ENCODE measurements around the gene DIAPH3. TPM values are rescaled to one million over a fixed set of nuclear protein-coding genes. Genes with fewer than 3 reads are reported as not detected.

Gene DIAPH3
- total RNA-seq, 2 donors from 2014 or later = 23.6 to 25.7 TPM

DNA sequence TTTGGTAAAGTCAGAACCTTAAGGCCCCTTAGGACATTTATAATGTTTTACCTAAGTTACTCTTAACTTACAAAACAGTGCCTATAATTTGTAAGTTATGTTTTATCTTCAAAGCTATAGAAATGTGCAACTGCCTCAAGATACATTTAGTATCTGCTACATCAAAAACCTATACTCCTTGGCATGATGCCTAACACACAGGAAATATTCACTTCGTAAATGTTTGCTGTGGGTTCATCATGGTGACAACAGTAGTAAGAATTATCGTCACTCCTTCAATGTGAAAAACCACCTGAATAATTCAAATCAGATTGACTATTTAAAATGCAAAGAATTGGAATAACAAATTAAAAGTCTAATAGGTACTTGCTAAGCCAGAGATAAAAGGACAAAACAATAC, 184.1 kb downstream of the DIAPH3 start:
- TF ChIP-seq, protein P1, sequence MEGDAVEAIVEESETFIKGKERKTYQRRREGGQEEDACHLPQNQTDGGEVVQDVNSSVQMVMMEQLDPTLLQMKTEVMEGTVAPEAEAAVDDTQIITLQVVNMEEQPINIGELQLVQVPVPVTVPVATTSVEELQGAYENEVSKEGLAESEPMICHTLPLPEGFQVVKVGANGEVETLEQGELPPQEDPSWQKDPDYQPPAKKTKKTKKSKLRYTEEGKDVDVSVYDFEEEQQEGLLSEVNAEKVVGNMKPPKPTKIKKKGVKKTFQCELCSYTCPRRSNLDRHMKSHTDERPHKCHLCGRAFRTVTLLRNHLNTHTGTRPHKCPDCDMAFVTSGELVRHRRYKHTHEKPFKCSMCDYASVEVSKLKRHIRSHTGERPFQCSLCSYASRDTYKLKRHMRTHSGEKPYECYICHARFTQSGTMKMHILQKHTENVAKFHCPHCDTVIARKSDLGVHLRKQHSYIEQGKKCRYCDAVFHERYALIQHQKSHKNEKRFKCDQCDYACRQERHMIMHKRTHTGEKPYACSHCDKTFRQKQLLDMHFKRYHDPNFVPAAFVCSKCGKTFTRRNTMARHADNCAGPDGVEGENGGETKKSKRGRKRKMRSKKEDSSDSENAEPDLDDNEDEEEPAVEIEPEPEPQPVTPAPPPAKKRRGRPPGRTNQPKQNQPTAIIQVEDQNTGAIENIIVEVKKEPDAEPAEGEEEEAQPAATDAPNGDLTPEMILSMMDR (conservative IDR thresholded peaks at IDR 0.05) = no peak
- no peak for DNase-seq
- Mint-ChIP-seq H3K9me3 (no peaks in the 10 kb centered on the region), H3K4me3 (no peak overlapping the region), H3K27me3 (ENCODE audit: insufficient read depth) (peaks cover 2% of the 10 kb centered on the region), H3K4me1 (peaks cover 6% of the 10 kb centered on the region), H3K36me3 (ENCODE audit: low read depth) (no peaks in the 10 kb centered on the region), H3K27ac (no peak overlapping the region)
- H3K9me3 ChIP-seq (ENCODE audit: control insufficient read depth, low read length) = no peaks in the 10 kb centered on the region
- H3K27me3 ChIP-seq (ENCODE audit: control insufficient read depth, insufficient read depth, low read length, poor library complexity, severe bottlenecking) = no peaks in the 10 kb centered on the region
- H3K36me3 ChIP-seq (ENCODE audit: control insufficient read depth, insufficient read depth, low read length) = peaks cover 49% of the 10 kb centered on the region
- no peaks in the 10 kb centered on the region for H3K4me1 ChIP-seq (ENCODE audit: control insufficient read depth, insufficient read depth, low read length)
- H3K4me3 ChIP-seq (ENCODE audit: low read length) = no peak overlapping the region
- no peak overlapping the region for H3K27ac ChIP-seq (ENCODE audit: low read depth, low read length)
- H3K9ac ChIP-seq (ENCODE audit: extremely low read depth, low read length, poor library complexity, severe bottlenecking) = no peak overlapping the region
- WGBS, 2 experiments (ENCODE audit: insufficient coverage in 1 of 2, insufficient read length in 1 of 2) = 100% methylated on average over 2 of the region's 2 CpGs

DNA sequence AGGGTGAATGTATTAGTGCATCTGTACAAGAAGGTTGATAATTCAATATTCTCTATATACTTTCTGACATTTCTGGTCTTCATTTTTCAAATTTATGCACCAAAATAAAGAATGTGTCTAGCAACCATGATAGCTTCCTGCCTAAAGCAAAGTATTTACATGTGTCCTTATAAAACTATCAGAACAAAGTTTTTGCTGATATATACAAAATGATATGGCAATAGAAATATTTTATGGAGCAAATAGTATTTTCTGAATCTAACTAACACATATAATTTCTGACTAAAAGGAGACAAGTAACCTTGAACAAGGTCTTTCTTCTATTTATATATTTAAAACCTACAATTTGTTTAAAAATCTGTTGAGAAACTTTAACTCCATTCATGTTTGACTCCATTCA, 184.9 kb downstream of the DIAPH3 start:
- Histone ChIP-seq H3K9ac (ENCODE audit: extremely low read depth, low read length, poor library complexity, severe bottlenecking) (no peak overlapping the region), H3K4me3 (ENCODE audit: low read length) (no peak overlapping the region), H3K27me3 (ENCODE audit: control insufficient read depth, insufficient read depth, low read length, poor library complexity, severe bottlenecking) (no peaks in the 10 kb centered on the region), H3K36me3 (ENCODE audit: control insufficient read depth, insufficient read depth, low read length) (peaks cover 54% of the 10 kb centered on the region), H3K9me3 (ENCODE audit: control insufficient read depth, low read length) (no peaks in the 10 kb centered on the region), H3K27ac (ENCODE audit: low read depth, low read length) (no peak overlapping the region), H3K4me1 (ENCODE audit: control insufficient read depth, insufficient read depth, low read length) (no peaks in the 10 kb centered on the region)
- Mint-ChIP-seq H3K27ac (no peak overlapping the region), H3K4me1 (peaks cover 10% of the 10 kb centered on the region), H3K9me3 (no peaks in the 10 kb centered on the region), H3K4me3 (no peak overlapping the region), H3K36me3 (ENCODE audit: low read depth) (no peaks in the 10 kb centered on the region), H3K27me3 (ENCODE audit: insufficient read depth) (peaks cover 3% of the 10 kb centered on the region)
- TF ChIP-seq, protein P1 (conservative IDR thresholded peaks at IDR 0.05) = no peak
- no peak for DNase-seq

DNA sequence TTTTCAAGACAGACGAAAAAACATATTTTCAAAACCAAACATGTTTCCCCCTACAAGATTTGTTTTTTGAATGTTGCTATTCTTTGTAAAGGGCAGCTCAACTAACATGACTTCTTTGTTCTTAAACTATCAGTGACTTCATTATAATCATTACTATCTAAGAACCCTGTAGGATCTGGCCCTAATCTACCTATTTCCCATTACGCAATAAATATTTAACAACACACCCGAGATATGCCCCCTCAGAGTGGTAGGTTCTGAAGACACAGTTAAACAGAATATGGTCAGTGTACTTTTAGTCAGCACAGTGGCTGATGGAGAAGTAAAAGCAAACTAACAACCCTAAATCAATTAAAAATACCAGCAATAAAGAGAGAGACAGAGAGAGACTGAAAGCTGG, 186.9 kb downstream of the DIAPH3 start:
- no peak overlapping the region for H3K9ac ChIP-seq (ENCODE audit: extremely low read depth, low read length, poor library complexity, severe bottlenecking)
- Mint-ChIP-seq H3K4me3 (no peak overlapping the region), H3K9me3 (no peaks in the 10 kb centered on the region), H3K36me3 (ENCODE audit: low read depth) (no peaks in the 10 kb centered on the region), H3K27me3 (ENCODE audit: insufficient read depth) (peaks cover 3% of the 10 kb centered on the region), H3K27ac (no peak overlapping the region), H3K4me1 (peaks cover 20% of the 10 kb centered on the region)
- H3K36me3 ChIP-seq (ENCODE audit: control insufficient read depth, insufficient read depth, low read length) = peaks cover 49% of the 10 kb centered on the region
- H3K4me3 ChIP-seq (ENCODE audit: low read length) = no peak overlapping the region
- H3K9me3 ChIP-seq (ENCODE audit: control insufficient read depth, low read length) = no peaks in the 10 kb centered on the region
- H3K4me1 ChIP-seq (ENCODE audit: control insufficient read depth, insufficient read depth, low read length) = peaks cover 8% of the 10 kb centered on the region
- H3K27ac ChIP-seq (ENCODE audit: low read depth, low read length) = no peak overlapping the region
- 83% methylated on average over 3 of the region's 3 CpGs; no CpG with 5 or more reads in 1 of the 2 experiments for WGBS, 2 experiments (ENCODE audit: insufficient coverage in 1 of 2, insufficient read length in 1 of 2)
- no peak for DNase-seq
- TF ChIP-seq, protein P1 (conservative IDR thresholded peaks at IDR 0.05) = no peak
- H3K27me3 ChIP-seq (ENCODE audit: control insufficient read depth, insufficient read depth, low read length, poor library complexity, severe bottlenecking) = no peaks in the 10 kb centered on the region

All from endodermal cell (in vitro differentiated cells).